ENCODE measurements around the gene IBA57.

IBA57 gene

GRCh38 chr1:228190182-228190581 is 24.6 kb downstream of the IBA57 start:
- DNase-seq (ENCODE audit: low spot score): no peak
- TF ChIP-seq, protein P1, sequence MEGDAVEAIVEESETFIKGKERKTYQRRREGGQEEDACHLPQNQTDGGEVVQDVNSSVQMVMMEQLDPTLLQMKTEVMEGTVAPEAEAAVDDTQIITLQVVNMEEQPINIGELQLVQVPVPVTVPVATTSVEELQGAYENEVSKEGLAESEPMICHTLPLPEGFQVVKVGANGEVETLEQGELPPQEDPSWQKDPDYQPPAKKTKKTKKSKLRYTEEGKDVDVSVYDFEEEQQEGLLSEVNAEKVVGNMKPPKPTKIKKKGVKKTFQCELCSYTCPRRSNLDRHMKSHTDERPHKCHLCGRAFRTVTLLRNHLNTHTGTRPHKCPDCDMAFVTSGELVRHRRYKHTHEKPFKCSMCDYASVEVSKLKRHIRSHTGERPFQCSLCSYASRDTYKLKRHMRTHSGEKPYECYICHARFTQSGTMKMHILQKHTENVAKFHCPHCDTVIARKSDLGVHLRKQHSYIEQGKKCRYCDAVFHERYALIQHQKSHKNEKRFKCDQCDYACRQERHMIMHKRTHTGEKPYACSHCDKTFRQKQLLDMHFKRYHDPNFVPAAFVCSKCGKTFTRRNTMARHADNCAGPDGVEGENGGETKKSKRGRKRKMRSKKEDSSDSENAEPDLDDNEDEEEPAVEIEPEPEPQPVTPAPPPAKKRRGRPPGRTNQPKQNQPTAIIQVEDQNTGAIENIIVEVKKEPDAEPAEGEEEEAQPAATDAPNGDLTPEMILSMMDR (IDR thresholded peaks at IDR 0.05; ENCODE audit: extremely low read depth, missing control alignments): no peak

- no peak for DNase-seq (ENCODE audit: low spot score)
- TF ChIP-seq, protein P1 (IDR thresholded peaks at IDR 0.05; ENCODE audit: extremely low read depth, missing control alignments): no peak
These were observed 25.2 kb downstream of the IBA57 start for GRCh38 chr1:228190778-228191177.

- no peak for DNase-seq (ENCODE audit: low spot score)
- TF ChIP-seq, protein P1 (IDR thresholded peaks at IDR 0.05; ENCODE audit: extremely low read depth, missing control alignments): no peak
These were observed 28.8 kb downstream of the IBA57 start for GRCh38 chr1:228194436-228194835.

GRCh38 chr1:228194921-228195812 is 29.6 kb downstream of the IBA57 start:
- DNase-seq (ENCODE audit: low spot score): no peak
- TF ChIP-seq, protein P1 (IDR thresholded peaks at IDR 0.05; ENCODE audit: extremely low read depth, missing control alignments): no peak

- DNase-seq (ENCODE audit: low spot score): no peak
- TF ChIP-seq, protein P1 (IDR thresholded peaks at IDR 0.05; ENCODE audit: extremely low read depth, missing control alignments): no peak
These were observed 32.0 kb downstream of the IBA57 start for GRCh38 chr1:228197555-228198147.

- DNase-seq (ENCODE audit: low spot score): no peak
These were observed 33.5 kb downstream of the IBA57 start for GRCh38 chr1:228198977-228199590.

More at GRCh38 chr1:228198977-228199590, 33.5 kb downstream of the IBA57 start:
- TF ChIP-seq, protein P1 (IDR thresholded peaks at IDR 0.05; ENCODE audit: extremely low read depth, missing control alignments): no peak
